ENCODE data around the gene RBM4B.

The RBM4B gene

DNA sequence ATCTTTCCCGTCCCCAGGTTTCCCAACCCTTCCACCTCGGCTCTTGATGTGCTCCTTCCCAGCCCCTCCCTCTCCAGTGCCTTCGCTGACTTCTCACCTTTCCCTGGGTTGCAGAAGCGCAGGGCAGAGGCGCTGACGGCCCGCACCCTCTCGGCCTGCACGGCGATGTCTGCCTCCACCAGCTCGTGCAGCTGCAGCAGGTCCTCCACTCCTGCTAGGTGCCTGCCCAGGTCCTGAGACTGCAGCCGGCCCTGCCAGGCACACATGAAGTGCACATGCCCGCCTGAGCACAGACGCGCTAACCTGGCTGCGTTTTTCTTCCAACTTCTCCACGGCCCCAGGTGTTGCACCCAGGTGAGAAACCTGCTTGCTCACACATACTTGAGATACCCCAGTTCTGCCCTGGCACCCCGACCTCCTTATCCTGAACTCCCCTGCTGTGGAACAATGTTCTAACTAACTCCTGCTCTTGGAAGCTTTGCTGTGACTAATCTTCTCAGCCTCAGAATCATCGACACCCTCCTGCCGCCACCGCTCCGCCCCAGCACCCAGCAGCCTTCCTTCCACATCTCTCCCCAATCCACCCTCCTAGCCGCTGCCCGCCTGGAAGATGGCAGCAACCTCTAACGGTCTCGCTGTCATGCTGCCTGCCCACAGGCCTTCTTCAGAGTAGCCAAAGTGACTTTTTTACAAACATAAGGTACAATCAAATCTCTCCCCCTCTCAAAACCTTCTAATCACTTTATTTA lies 28.1 kb upstream of the RBM4B start:
- no peak for DNase-seq

DNA sequence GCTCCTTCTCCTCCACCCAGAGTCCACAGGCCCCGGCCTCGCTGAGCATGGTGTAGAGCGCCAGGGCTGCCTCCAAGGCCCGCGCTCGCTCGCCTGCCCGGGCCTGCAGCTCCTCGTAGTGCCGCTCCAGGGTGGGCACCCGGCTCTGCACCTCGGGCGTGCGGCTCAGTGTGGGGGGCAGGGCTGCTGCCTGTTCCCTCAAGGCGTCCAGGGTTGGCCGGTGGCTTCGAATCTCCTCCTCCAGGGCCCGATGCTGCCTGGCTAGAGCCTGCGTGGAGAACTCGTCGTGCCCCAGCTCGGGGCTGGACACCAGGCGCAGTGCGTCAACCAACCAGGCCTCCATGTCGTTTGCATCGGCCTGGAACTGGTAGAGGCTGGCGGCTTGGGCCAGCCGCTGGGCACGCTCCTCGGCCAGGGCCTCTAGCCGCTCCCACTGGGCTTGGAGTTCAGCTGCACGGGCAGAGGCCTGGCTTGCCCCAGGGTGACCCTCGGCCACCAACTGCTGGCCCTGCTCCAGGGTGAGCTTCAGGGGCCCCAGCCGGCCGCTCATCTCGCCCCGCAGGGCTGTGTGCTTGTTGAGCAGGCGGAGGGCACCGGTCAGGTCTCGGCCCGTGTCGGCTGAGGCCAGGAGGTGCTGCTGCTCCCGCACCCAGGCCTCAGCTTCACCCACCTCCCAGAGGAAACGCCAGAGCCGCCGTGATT lies 27.1 kb upstream of the RBM4B start:
- DNase-seq, result no peak

- no peak for DNase-seq
Measured at GRCh38 chr11:66701432-66702240, 23.9 kb upstream of the RBM4B start.

DNA sequence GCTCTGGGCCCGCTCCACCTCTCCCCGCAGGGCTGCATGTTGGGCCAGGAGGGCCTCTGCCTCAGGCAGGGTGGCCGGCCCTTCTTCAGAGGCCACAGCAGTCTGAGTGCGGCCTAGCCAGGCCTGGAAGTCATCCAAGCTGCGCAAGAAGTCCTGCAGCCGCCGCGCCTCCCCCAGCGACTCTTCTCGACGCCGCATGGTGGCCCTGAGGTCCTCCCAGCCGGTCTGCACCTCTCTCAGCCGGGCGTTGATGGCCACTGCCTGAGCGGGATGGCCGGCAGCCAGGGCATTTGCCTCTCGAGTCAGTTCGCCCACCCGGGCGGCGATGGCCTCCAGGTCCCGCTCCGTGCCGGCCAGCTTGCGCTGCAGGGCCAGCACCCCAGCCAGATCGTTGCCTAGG lies 23.1 kb upstream of the RBM4B start:
- no peak for DNase-seq

DNA sequence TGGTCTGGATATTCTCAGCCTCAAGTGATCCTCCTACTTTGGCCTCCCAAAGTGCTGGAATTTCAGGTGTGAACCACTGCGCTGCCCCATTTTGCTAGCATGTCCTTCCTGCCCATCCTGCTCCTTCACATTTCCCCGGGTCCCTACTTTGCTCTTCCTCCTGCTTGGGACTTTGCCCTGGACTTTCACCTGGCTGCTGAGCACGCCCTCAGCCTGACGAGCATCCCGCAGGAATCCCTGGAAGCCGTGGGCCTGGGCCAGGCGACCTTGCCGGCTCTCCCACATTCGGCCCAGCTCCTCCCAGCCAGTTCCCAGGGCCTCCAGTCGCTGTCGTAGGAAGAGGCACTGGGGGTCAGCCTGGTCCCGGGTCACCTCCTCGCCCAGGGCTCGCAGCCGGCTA lies 22.6 kb upstream of the RBM4B start:
- DNase-seq, result no peak

- DNase-seq, result no peak
Measured at GRCh38 chr11:66698491-66698890, 20.8 kb upstream of the RBM4B start.

DNA sequence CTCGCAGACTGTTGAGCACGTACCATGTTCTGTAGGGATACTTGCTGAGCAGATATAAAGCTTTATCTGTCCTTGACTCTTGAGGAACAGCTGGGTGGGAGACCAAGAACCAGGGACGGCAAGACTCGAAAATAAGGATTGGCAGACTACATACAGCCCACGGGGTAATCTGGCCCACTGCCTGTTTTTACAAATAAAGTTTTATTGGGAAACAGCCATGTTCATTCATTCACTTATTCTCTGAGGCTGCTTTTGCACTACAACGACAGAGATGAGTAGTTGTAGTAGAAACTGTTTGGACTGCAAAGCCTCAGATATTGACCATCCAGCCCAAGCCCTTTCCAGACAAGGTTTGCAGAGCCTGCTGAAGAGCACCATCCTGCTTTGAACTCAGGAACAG lies 20.3 kb upstream of the RBM4B start:
- no peak for DNase-seq

DNA sequence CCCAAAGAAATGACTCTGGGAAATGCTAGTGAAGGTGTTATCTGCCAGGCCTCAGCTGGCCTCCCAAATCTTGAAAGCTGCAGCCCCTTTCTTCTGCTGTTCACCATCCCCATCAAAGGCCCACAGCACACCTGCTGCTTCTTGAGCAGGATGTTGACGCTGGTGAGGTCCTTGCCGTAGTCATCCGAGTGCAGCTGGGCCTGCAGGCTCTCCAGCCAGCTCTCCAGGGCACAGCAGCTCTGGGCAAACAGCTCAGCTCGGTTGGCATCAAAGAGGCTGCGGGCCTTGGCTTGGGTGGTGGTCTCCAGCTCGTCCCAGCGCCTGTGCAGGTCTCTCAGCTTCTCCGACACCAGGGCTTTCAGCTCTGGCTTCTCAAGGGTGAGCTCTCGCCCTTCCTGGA lies 18.5 kb upstream of the RBM4B start:
- DNase-seq, result no peak

GRCh38 chr11:66694732-66695207 lies 17.1 kb upstream of the RBM4B start:
- DNase-seq, result peak; percentile 78 to 80

- DNase-seq, result no peak
Measured at GRCh38 chr11:66694056-66694410, 16.3 kb upstream of the RBM4B start.

DNA sequence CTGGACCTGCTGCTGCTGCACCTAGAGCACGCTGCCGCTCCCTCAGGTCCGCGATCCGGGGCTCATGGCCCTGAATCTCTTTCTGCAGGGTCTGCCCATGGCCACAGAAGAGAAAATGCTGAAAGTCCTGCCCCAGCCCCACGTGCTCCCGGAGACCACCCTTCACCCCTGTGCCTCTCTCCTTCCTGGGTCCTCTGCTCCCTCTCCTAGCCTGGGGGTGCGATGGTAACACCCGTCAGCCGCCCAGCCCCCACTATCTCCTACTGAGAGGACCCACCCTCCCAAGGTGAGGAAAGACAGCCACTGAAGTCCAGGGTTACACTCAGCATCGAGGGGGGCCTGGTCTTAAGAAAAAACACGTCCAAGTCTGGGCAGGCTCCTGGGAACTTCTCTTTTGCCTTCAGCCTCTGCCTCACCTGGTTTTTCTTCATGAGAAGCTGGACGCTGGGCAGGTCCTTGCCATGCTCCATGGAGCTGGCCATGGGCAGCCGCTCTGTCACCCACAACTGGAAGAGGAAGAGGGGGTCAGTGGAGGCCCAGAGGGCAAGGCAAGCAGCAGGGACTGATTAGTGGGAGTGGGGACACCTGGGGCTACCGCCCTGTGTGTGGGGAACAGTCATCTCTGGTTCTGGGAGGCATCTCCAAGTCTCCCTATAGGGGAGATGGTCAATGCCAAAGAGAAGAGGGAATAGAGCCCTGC lies 15.8 kb upstream of the RBM4B start:
- no peak for DNase-seq

DNA sequence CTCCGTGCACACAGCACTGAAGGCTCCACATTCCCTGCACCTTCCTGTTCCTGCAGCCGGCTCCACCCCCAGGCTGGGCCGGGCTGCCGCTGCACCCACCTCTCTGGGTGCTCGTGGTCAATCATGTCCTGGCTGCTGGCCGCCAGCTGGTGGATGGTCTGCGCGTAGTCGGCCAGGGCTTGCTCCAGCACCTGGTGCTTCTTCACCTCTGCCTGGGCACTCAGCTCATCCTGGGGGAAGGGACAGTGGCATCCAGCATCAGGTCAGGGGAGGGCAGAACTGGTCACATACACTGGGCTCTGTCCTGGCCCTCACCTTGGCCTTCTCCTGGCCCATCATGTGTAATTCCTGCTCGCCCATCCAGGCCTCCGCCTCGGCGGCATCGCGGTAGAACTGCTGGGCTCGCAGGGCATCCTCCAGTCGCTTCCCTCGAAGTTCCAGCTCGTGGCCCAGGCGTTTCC lies 15.2 kb upstream of the RBM4B start:
- no peak for DNase-seq

DNA sequence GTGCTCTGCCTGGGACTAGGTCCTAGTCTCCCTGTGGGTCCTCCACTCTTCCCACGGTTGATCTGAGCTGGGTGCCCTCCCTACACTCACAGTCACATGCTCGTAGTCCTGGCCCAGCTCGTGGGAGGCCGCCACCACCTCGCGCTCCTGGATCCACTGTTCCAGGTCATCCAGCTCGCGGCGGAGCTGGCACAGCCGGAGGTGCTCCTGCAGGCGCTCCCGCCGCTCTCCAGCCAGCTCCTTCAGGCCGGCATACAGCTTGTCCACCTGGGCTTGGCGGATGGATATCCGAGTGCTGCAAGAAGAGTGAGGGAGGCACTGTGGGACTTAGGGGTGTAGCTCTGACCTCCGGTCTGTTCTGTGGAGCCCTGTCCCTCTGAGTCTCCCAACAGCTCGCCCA lies 14.8 kb upstream of the RBM4B start:
- no peak for DNase-seq

DNA sequence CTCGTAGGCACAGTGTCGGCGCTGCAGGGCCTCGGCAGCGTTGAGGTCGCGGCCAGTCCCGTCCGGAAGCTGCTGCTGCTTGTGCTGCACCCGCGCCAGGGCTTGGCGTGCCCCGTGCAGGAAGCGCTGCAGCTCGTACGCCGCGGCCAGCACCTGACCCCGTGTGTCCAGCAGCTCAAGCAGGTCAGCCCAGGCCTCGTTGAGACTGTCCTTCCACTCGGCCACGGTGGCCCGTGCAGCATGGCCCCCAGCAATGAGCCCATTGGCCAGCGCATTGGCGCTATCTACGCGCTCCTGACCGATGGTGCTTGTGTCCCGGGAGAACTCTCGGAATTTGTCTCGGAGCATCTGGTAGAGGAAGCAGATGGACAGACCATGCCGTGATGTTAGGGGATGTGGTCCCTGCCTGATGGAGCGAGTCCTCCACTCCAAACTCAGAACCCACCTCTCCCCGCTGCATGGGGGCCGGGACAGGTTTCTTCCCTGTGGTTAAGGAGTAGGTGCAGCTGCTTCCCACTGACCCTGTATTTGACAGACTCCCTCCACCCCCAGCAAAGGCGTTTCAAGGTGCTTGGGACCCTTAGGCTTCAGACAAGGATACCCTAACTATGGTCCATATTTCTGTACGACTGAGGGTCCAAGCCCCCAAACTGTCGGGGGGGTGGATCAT lies 13.8 kb upstream of the RBM4B start:
- DNase-seq, result no peak

GRCh38 chr11:66689661-66690590 lies 12.2 kb upstream of the RBM4B start:
- DNase-seq, result no peak

DNA sequence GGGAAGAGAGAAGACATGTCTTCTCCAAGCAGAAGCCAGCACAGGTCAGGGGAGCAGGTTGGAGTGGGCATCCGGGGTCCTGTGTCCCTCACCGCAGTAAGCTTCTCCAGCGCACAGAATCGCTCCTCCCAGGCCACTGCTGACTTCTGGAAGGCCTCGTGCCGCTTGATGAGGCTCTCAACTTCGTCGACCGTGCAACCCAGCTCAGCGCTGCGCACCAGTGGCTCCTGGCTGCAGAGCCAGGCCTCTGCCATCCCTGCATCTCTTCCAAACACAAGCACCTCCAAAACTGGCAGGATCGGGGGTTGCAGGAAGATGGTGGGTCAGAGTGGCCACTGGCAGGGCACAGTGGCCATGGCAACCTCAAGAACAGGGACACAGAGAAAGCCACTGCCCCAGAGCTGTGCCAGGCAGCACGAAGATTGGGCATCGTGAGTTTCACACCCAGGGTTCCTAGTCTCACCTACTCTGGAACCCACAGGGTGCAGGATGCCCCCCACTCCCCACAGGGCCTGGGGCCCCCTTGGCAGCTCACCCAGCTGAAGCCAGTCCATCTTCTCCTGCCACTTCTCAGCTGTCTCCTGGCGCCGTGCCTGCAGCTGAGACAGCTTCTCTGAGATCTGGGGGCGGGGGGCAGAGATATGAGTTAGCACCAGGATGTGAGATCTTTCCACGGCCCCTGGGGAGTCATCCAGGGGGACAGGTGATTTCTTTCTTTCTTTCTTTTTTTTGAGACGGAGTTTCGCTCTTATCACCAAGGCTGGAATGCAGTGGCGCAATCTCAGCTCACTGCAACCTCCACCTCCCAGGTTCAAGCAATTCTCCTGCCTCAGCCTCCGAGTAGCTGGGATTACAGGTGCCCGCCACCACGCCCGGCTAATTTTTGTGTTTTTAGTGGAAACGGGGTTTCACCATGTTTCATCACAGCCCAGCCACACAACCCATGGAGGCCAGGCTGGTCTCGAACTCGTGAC lies 11.2 kb upstream of the RBM4B start:
- DNase-seq, result no peak

DNA sequence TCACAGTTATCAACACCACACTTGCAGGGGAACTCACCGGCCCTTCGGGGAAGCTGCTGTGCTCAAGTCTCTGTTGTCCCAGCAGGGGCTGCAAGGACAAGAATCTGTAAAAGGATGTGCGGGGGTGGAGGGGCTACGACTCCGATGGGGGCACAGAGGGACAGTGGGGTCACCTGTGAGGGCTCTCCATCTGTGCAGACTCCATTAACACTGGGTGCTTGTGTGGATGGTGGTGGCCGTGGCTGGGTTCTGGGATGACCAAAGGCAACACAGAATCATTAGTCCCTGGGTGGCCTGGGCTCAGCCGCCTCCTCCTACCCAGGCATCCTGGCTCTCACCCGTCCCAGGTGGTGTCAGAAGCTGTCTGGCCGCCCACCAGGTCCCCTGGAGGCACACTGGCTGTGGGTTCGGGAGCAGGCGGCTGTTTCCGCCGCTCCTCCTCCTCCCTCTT lies 10.2 kb upstream of the RBM4B start:
- DNase-seq, result no peak

DNA sequence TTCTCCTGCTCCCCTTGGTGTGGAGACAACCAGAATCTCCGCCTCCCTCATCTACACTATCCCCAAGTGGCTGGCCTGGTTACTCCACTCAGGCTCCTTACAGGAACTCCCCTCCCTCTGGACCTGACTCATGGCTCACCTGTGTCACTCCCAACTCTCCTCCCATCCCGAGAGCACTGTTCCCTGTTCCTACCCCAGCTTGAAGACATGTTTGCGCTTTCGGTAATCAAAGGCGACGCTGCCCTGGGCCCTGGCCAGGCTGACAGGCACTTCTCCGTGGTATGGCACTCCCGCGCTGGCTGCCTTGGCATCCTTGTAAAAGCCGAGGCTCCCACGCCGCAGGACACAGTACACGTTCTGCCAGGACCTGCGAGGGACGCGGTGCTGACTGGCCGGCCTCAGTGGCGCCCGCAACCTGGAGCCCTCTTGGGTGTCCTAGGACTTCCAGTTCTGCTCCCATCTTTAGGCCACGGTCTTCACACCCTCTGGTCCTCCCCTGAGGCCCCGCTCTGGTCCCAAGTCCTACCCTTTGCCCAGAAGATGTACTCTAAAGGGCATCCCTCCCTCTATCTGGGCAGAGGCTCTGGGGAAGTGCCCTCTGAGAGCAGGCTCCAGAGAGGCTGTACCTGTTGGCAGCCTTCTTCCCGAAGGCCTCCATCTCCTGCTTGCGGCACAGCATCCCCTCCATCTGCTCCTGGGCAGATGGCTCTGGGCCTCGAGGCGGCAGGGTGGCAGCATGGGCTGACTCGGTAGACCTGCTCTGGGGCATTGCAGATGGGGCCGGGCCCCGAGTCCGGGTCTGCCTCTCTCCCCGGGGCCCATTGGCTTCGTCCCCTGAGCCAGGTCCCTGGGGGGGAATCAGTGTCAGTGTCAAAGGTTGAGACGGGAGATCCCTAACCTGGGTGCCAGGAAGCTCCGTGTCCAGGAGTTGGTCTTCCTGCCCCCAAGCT lies 9.4 kb upstream of the RBM4B start:
- no peak for DNase-seq
